ENCODE measurements around the gene CER1. TPM values are rescaled to one million over a fixed set of nuclear protein-coding genes. Genes with fewer than 3 reads are reported as not detected.

The CER1 gene
- total RNA-seq, 1 experiment from 2014 or later = not detected

GRCh38 chr9:14706530-14707140, 15.9 kb downstream of the CER1 start:
- no peaks in the 10 kb centered on the region for H3K79me2 ChIP-seq (ENCODE audit: insufficient read depth, low read length)
- ChIA-PET RAD21 (ENCODE audit: low non-redundant PET in 1 of 2, low total read pairs in 2 of 2, uncharacterized antibody in 2 of 2, unreplicated experiment in 2 of 2) (no interaction called here), POLR2A (no interaction called here), CTCF (no interaction called here)
- TF ChIP-seq JUND (IDR thresholded peaks at IDR 0.05) (no peak), CEBPB (IDR thresholded peaks at IDR 0.05; ENCODE audit: low read depth) (no peak), ATF3 (IDR thresholded peaks at IDR 0.05) (no peak), SRF (IDR thresholded peaks at IDR 0.05; ENCODE audit: low read depth) (no peak), EGR1 (IDR thresholded peaks at IDR 0.05; ENCODE audit: low read depth) (no peak), YY1 (IDR thresholded peaks at IDR 0.05; ENCODE audit: extremely low read depth, insufficient replicate concordance, low read depth, low read length) (no peak), RAD21 (IDR thresholded peaks at IDR 0.05; ENCODE audit: low read depth) (no peak), ZNF274 (IDR thresholded peaks at IDR 0.05; ENCODE audit: low read depth, low read length) (no peak), SIN3A (IDR thresholded peaks at IDR 0.05; ENCODE audit: low read depth) (no peak), EZH2 (IDR thresholded peaks at IDR 0.05) (no peak), ZBTB33 (IDR thresholded peaks at IDR 0.05; ENCODE audit: extremely low read depth, insufficient replicate concordance, low read length) (no peak), ZFX (IDR thresholded peaks at IDR 0.05) (no peak), CBX3 (IDR thresholded peaks at IDR 0.05; ENCODE audit: low read depth) (no peak), TCF7L2 (IDR thresholded peaks at IDR 0.05; ENCODE audit: borderline replicate concordance, extremely low read depth, insufficient read depth, insufficient read length) (no peak), ELF1 (IDR thresholded peaks at IDR 0.05; ENCODE audit: borderline replicate concordance, low read depth) (no peak), POLR2A (IDR thresholded peaks at IDR 0.05; ENCODE audit: borderline replicate concordance, extremely low read depth, insufficient read depth, insufficient read length) (no peak)
- TF ChIP-seq, protein P1, sequence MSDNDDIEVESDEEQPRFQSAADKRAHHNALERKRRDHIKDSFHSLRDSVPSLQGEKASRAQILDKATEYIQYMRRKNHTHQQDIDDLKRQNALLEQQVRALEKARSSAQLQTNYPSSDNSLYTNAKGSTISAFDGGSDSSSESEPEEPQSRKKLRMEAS (IDR thresholded peaks at IDR 0.05) = no peak
- TF ChIP-seq, protein P2, sequence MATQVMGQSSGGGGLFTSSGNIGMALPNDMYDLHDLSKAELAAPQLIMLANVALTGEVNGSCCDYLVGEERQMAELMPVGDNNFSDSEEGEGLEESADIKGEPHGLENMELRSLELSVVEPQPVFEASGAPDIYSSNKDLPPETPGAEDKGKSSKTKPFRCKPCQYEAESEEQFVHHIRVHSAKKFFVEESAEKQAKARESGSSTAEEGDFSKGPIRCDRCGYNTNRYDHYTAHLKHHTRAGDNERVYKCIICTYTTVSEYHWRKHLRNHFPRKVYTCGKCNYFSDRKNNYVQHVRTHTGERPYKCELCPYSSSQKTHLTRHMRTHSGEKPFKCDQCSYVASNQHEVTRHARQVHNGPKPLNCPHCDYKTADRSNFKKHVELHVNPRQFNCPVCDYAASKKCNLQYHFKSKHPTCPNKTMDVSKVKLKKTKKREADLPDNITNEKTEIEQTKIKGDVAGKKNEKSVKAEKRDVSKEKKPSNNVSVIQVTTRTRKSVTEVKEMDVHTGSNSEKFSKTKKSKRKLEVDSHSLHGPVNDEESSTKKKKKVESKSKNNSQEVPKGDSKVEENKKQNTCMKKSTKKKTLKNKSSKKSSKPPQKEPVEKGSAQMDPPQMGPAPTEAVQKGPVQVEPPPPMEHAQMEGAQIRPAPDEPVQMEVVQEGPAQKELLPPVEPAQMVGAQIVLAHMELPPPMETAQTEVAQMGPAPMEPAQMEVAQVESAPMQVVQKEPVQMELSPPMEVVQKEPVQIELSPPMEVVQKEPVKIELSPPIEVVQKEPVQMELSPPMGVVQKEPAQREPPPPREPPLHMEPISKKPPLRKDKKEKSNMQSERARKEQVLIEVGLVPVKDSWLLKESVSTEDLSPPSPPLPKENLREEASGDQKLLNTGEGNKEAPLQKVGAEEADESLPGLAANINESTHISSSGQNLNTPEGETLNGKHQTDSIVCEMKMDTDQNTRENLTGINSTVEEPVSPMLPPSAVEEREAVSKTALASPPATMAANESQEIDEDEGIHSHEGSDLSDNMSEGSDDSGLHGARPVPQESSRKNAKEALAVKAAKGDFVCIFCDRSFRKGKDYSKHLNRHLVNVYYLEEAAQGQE (IDR thresholded peaks at IDR 0.05; ENCODE audit: low read depth) = no peak
- TF ChIP-seq, protein P3, sequence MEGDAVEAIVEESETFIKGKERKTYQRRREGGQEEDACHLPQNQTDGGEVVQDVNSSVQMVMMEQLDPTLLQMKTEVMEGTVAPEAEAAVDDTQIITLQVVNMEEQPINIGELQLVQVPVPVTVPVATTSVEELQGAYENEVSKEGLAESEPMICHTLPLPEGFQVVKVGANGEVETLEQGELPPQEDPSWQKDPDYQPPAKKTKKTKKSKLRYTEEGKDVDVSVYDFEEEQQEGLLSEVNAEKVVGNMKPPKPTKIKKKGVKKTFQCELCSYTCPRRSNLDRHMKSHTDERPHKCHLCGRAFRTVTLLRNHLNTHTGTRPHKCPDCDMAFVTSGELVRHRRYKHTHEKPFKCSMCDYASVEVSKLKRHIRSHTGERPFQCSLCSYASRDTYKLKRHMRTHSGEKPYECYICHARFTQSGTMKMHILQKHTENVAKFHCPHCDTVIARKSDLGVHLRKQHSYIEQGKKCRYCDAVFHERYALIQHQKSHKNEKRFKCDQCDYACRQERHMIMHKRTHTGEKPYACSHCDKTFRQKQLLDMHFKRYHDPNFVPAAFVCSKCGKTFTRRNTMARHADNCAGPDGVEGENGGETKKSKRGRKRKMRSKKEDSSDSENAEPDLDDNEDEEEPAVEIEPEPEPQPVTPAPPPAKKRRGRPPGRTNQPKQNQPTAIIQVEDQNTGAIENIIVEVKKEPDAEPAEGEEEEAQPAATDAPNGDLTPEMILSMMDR (IDR thresholded peaks at IDR 0.05 in 2 of 3, conservative IDR thresholded peaks at IDR 0.05 in 1 of 3; ENCODE audit: borderline replicate concordance in 1 of 3, insufficient read depth in 1 of 3, low read depth in 2 of 3, low read length in 2 of 3) = no peak
- H3K4me3 ChIP-seq (replicated peaks in 1 of 2; ENCODE audit: low read depth in 1 of 2, low read length in 2 of 2) = no peak overlapping the region
- intact Hi-C loops (cut with micrococcal nuclease) = no loop called here
- no peak for DNase-seq (ENCODE audit: low read depth, low spot score)
- H4K20me1 ChIP-seq (ENCODE audit: insufficient read depth) = no peaks in the 10 kb centered on the region
- no peak overlapping the region for H3K27ac ChIP-seq (ENCODE audit: low read depth, low read length)
- no peaks in the 10 kb centered on the region for H3K4me1 ChIP-seq (ENCODE audit: control insufficient read depth in 1 of 2, insufficient read depth in 2 of 2, low read length in 2 of 2)
- ATAC-seq = no peak
- BruUV-seq (replicated peaks) = no TSS peak
- no peaks in the 10 kb centered on the region for H3K9me2 ChIP-seq (ENCODE audit: insufficient read depth)
- no peaks in the 10 kb centered on the region for H3K9me3 ChIP-seq (ENCODE audit: control insufficient read depth in 1 of 2, insufficient read depth in 1 of 2, low read depth in 1 of 2, low read length in 2 of 2)
- H3K4me2 ChIP-seq (ENCODE audit: low read length) = no peak overlapping the region
- no peaks in the 10 kb centered on the region for H3K36me3 ChIP-seq (ENCODE audit: control insufficient read depth in 1 of 2, insufficient read depth in 2 of 2, low read length in 2 of 2)
- H2AFZ ChIP-seq (ENCODE audit: low read depth, low read length, poor library complexity, severe bottlenecking) = no peak overlapping the region
- no peak overlapping the region for H3K9ac ChIP-seq (ENCODE audit: low read length)
- peaks cover 5% of the 10 kb centered on the region; the same call in 1 of the 2 replicates for H3K27me3 ChIP-seq (ENCODE audit: insufficient read depth, low read length)

Data from HCT116 (cell line).